Stimulated activated CD8-positive, alpha-beta memory T cell treated with anti-CD3 and anti-CD28 coated beads, Interleukin-4, amount 100 ng/mL, for 1 hour (primary cell): ENCODE results near the gene PHETA1.
"Not testable (repeated sequence)": the region's sequence is repeated elsewhere in the genome, so short reads cannot be mapped to it uniquely, and the experiment has no call there.

Experiments used
- DNase-seq, 2 donors: peaks; one replicate each; pipeline ENCODE4 v3.0.0-alpha.2; 2020; ENCODE audit warnings: low read depth in 2 of 2, low spot score in 1 of 2

Gene PHETA1

DNA sequence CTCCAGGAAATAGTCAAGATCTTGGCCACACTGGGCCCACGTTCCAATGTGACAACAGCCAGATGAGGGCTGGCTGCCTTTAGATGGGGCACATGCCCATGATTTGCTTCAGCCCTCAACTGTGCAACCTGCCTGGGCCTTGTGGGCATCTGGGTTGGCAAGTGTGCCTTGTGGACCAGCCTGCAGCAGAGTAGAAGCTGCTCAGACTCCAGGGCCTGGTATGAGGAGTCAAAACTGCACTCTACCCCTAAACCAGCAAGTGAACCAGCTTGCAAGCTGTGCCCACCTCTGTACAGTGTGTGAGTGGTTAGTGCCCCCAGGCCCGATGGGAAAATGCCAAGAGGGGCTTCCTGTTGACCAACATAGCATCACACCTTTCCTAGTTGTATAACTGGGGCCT is 17.9 kb downstream of the PHETA1 start:
- no peak for DNase-seq

DNA sequence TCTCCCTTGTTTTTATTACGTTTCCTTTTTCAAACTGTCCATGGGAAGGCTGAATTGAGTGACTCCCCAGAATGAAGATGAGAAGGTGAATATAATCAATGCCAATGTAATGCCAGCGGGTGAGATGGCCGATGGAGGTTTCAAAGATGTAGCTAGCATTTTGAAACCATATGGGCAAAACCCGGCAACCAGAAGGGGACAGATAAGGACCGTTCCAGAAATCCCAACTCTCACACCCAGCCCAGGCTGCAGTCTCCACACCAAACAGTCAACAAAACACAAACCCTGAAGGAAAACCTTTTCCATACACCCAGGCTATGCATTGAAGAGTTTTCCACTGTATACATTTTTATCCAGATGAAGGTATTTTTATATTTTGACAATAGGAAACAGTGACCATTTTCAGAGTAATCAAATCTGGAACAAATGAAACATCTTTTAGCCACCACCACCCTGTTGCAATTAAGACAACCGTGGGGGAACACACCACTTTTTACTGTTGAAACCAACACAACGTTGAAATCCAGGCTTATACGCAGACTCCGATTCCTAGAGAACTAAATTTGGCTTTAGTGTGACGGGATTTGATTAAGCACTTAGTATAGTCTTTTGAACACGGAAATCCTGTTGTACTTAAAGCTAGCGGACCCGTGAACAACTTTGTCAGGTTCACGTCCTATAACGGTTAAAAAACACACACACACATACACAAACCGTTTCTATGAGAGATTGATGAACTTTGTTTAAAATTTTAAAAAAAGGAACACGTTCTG is 19.0 kb downstream of the PHETA1 start:
- no peak for DNase-seq

DNA sequence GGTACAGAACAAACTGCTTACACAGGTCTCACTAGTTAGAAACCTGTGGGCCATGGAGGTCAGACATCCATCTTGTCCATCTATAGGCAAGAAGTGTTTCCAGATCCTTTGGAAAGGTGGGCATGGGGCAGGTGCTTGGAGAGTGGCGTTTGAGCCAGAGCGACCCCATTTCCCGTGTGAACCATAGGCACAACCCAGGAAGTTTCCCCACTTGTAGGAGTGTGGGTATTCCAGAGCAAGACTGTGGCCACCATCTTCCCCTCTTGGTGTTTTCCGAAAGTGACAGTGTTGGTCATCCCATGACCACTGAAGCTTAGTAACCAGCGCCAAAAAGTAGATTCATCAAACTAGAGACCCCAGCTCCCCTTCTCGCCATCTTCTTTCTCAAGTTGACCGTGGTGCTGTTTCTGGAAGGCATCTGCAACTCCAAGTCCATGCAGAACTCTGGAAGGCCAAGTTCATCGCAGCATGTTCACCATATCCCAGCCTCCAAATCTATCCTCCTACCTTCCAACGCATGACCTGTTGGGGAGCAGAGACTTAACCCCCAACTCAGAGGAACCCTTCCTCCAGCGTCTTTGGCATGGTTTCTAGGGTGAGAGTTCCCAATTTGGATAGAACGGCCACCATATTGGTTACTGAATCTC is 19.7 kb downstream of the PHETA1 start:
- DNase-seq, result no peak

DNA sequence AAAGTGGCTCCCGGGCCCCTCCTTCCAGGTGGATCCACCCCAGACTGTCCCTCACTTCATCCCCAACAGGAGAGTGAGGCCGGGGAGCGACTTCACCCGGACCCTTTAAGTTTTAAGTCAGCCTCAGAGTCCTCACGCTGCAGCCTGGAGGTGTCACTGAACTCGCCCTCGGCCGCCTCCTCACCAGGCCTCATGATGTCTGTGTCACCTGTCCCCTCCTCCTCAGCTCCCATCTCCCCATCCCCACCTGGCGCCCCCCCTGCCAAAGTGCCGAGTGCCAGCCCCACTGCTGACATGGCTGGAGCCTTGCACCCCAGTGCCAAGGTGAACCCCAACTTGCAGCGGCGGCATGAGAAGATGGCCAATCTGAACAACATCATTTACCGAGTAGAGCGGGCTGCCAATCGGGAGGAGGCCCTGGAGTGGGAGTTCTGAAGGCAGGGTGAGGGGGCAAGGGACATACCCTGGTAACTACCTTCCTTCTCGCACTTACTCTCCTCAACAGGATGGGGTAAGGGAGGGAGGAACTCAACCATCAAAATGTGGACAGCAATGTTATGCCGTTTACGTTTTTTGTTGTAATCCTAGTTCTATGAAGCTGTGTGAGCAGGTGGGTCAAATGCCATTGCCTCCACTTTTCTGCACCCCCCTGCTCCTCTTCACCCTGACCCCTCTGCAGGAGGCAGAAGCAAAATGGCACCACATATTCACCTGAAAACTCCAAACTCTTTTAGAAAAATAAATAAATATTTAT is 20.8 kb downstream of the PHETA1 start:
- DNase-seq, result no peak

DNA sequence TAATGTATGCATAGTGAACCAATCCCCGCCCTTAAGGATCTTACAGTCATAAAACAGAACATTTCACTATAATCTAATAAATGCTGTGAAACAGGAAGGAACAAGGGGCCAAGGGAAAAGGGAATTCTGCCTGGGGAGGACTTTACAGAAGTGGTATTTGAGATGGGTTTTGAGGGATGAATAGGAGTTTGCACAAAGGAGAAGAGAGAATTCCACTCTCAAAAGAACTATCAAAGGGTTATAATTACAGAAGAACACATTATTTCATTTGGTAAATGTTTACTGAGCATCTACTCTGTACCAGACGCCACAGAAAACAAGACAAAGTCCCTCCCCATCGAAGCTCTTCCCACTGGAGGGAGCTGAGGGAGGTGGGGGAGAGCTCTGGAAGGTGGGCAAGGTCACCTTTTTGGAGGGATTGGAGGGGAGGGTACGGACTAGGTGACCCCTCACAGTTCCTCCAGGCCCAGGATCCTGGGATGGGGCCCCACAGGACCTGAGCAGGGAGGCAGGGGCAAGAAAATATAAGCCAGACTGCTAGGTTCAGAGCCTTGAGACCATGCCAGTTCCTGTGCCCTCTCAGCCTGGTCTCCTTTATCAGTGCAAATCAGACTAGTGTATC is 24.5 kb downstream of the PHETA1 start:
- DNase-seq, result no peak

DNA sequence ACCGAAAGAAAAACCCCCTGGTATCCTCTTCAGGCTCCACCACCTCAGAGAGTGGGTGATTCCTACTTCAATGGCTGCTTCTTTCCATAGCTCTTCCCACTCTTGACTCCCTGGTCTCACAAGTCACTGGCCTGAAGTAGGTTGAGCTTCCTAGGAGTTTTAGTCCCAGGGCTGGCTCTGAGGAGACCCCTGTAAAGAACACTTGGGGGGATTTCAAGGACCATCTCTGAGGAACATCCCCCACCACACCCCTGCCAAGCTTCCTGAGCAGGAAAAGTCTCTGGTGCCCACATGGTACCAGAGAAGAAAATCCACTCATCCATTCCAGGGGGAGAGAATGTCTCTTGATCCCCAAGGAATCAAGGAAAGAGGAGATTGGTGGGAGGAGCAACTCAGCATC is 25.7 kb downstream of the PHETA1 start:
- no peak for DNase-seq

DNA sequence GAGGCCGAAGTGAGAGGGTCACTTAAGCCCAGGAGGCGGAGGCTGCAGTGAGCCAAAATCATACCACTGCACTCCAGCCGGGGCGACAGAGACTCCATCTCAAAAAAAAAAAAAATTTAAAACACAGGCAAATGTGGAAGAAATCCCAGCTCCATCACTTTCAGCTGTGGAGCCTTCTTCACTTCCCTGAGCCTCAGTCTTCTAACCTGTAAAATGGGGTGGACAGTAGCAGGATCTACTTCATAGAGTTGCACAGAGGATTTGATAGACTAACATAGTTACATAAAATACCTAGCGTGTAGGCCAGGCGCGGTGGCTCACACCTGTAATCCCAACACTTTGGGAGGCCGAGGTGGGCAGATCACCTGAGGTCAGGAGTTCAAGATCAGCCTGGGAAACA is 26.5 kb downstream of the PHETA1 start:
- DNase-seq, result no peak

DNA sequence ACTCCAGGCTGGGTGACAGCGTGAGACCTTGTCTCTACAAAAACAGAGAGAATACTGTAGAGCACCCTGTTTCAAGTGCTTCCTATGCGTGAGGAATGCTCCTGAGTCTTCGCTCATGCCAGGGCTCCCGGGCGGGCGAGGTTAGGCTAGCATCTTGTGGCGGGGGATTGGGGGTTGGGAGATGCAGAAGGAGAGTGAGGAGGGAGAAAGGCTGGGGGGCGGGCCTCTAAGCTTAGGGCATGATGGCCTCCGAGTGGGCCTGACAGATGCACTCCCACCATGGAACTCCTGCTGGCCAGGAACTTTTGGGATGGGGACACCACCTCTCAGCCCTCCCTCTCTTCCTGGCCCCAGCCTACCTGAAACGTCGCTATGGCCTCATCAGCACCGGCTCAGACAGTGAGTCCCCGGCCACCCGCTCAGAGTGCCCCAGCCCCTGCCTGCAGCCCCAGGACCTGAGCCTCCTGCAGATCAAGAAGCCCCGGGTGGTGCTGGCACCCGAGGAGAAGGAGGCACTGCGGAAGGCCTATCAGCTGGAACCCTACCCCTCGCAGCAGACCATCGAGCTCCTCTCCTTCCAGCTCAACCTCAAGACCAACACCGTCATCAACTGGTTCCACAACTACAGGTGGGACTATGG is 27.3 kb downstream of the PHETA1 start:
- DNase-seq, result no peak

DNA sequence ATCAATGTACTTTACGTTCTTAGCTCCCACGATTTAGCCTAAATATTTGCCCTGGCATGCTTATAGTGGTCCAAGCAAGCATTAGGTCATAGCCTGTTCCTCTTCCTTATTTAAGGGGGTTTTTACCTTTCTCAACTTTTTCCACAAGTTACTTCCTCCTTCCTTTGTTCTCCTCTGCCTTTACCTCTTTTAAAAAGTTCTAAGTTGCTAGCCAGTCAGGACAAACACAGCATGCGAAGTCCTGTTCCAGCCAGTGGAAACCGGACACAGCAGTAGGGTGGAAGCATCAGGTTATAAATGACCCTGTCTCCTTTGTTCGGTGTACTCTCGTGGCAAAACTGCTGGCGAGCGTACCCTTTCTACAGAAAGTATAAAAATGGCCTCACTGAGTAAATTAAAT is 28.2 kb downstream of the PHETA1 start:
- DNase-seq, result not testable (repeated sequence)

DNA sequence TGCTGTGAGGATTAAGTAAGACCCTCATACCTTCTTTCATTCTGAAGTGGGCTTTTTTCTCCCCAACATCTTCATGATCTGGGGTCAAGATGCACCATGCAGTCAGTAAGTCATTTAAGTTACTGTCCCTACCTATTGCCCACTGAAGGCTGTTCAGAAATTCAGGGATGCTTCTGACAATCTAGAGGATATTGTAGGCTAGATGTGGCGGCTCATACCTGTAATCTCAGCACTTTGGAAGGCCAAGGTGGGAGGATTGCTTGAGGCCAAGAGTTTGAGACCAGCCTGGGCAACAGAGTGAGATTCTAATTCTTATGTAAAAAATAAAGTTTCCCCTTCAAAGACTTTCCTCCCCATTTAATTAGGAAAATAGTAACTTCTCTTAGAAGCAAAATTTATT is 28.7 kb downstream of the PHETA1 start:
- no peak for DNase-seq

DNA sequence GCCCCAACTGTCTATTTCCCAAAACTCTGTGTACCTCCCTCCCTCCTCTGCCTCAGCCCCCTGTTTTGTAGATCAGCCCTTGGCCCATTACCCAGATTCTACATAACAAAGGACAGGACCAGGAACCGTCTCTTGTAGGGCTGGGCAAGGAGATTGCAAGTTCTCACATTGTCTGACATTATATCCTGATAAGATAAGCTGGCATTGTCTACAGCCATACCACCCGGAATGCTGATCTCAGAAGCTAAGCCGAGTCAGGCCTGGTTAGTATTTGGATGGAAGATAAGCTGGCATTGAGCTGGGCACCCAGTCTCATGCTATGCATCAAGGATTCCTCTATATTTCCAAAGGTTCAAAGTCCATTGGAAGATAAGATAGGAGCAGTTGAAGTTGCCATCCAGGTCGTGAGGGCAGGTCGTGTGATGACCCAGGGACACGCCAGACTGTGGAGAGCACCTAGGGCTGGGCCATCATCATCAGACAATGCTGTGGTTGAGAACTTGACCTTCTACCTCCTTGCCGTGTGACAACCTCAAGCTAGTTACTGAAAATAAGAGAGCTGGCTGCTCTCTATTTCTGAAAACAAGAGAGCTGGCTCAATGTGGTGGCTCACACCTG is 29.5 kb downstream of the PHETA1 start:
- DNase-seq, result no peak

DNA sequence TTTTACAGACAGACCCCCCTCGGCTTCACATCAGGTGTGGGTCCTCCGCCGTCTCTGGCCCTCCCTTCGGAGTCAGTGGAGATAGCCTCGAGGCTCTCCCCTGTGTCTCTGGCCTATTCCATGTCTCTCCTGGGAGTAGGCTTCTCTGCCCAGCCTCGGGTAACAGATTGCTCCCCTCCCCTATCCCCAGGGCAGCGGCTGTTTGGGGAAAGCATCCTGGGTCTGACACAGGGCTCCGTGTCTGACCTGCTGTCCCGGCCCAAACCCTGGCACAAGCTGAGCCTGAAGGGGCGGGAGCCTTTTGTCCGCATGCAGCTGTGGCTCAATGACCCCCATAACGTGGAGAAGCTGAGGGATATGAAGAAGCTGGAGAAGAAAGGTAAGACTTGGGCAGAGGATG is 30.8 kb downstream of the PHETA1 start:
- DNase-seq, result no peak

DNA sequence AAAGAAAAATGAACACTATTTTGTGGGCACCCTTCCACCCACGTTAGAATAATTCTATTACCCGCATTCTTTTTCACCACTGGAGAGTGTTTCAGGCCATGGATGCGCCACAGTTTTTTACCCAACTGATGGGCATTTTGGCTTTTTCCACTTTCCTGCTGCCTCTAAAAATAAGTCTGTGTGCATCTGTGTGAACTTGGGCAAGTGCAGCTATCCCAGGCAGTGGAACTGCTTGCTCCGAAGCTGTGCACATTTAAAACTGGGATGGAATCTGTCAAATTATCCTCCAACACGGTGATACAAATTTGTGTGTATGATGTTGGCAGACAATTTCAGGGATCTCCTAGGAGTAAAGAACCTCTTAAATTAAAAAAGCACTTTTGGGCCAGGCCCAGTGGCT is 31.5 kb downstream of the PHETA1 start:
- DNase-seq, result no peak

DNA sequence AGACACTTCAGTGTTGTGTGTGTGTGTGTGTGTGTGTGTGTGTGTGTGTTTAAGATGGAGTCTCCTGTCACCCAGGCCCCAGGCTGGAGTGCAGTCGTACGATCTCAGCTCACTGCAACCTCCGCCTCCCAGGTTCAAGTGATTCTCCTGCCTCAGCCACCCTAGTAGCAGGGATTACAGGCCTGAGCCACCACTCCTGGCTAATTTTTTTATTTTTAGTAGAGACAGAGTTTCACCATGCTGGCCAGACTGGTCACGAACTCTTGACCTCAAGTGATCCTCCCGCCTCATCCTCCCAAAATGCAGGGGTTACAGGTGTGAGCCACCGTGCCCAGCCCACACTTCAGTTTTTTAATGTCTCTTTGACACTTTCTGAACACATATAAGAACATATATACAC is 32.5 kb downstream of the PHETA1 start:
- DNase-seq, result not testable (repeated sequence)

DNA sequence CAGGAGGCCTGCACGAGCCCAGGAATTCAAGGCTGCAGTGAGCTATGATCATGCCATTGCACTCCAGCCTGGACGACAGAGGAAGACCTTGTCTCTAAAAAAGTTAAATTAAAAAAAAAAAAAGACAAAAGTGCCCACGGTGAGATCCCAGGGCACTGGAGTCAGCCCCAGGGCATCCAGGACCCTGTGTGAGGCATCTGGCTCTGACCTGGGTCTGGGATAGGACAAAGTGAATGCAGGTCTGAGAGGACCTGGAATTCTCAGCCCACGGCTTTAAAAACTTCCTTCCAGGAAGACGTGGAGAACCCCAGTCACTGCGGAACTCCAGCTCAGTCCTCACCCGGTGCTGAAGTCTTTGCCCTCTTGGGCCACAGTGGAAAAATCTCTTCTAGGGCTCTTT is 33.1 kb downstream of the PHETA1 start:
- no peak for DNase-seq

DNA sequence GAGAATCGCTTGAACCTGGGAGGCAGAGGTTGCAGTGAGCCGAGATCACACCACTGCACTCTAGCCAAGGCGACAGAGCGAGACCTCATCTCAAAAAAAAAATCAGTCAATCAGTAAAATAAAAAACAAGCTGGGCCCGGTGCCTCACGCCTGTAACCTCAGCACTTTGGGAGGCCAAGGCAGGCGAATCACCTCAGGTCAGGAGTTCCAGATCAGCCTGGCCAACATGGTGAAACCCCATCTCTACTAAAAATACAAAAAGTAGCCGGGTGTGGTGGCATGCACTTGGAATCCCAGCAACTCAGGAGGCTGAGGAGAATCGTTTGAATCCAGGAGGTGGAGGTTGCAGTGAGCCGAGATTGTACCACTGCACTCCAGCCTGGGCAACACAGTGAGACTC is 33.6 kb downstream of the PHETA1 start:
- DNase-seq, result not testable (repeated sequence)

DNA sequence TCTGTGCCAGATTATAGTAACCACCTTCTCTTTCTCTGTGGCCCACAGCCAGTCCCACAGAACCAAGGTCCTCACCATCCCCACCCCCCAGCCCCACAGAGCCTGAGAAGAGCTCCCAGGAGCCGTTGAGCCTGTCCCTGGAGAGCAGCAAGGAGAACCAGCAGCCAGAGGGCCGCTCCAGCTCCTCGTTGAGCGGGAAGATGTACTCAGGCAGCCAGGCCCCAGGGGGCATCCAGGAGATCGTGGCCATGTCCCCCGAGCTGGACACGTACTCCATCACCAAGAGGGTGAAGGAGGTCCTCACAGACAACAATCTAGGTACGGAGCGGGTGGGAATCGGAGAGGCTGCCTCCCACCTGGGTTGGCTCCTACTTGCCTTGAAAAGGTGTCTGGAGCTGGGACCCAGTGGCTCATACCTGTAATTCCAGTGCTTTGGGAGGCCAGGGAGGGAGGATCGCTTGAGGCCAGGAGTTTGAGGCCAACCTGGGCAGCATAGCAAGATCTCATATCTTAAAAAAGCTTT is 34.4 kb downstream of the PHETA1 start:
- no peak for DNase-seq

DNA sequence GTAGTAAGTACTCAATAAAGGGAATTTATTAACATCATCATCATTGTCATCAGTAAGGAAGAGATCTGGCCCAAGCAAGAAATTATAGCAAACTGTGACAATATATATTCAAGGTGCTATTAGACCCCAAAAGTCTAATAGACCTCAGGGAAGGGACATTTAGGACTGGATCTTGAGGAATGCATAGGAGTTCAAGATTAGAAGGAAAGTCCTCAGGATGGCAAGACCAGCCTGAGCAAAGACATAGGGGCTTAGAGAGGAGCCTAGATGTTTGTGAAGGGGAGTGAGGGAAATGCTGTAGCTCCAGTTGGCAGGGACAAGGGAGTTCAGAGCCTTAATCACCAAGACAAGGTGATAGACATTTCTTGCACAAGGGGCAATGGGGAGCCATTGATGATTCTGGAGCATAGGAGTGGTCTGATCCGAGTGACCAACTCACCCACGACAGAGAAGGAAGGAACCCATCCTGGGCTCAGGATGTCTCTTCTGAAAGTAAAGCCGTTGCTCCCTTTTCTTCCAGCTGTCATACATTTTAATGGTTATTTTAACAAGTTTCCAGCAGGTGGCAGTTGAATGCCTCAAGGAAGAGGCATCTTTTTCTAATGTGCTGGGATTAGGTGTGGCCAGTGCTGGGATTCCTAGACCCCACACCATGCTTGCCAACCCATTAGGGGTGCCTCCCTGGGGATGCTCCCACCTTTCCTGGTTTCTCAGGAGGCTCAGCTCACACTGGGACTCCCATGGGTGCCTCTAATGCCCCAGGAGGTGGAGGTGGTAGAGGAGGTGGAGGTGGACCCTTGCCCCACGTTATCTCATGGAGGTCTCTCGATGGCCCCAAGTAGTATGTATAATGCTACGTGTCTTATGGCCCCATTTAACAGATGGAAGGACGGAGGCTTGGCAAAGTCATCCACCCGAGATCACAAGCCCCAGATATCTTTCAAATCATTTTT is 37.8 kb downstream of the PHETA1 start:
- no peak for DNase-seq

DNA sequence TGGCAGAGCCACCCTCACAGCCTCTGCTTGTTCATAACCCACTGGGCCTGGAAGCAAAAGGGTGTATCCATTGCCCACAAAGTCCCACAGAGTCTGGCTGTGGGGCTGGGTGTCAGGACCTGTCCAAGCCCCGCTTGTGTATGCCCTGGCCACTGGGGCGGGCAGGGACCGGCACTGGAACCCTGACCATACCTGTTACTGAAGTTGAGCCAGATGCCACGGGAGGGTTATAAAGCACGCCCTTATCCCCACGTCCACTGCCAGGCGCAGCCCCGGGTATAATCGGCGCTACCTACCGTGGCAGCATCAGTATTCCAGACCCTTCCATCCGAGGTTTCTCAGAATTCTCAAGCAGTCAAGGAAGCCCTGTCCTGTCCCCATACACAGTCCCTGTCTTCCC is 40.8 kb downstream of the PHETA1 start:
- no peak for DNase-seq

DNA sequence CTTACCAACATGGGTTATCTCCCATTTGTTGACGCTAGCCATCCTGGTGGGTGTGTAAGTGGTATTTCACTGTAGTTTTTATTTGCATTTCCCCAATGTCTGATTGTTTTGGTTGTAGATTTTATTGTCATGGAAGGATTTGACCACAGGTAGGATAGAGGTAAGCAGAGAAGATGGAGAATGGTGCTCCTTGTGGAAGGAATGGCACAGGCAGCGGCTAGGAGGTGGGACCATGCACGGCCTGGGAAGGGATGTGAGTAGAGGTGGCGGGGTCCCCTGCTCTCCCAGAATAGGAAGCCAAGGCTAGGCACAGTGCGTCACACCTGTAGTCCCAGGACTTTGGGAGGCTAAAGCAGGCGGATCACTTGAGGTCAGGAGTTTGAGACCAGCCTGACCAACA is 41.4 kb downstream of the PHETA1 start:
- DNase-seq, result no peak
